PC-9 (cell line): Measurements from ENCODE around the gene ARCN1.

ENCODE experiments used
- EZH2 ChIP-seq: fragments of 200-600 bp; sonication (generic); IDR thresholded peaks from 2 replicates; pipeline ENCODE4 v1.8.0; 2017; ENCODE audit warnings: antibody characterized with exemption, low read depth
- TF ChIP-seq, protein P1 (sequence below): fragments of 200-600 bp; sonication (generic); conservative IDR thresholded peaks from 2 replicates; pipeline ENCODE4 v1.6.1; 2017; ENCODE audit warnings: mixed run types, antibody characterized with exemption, mild to moderate bottlenecking, moderate library complexity

DNA sequence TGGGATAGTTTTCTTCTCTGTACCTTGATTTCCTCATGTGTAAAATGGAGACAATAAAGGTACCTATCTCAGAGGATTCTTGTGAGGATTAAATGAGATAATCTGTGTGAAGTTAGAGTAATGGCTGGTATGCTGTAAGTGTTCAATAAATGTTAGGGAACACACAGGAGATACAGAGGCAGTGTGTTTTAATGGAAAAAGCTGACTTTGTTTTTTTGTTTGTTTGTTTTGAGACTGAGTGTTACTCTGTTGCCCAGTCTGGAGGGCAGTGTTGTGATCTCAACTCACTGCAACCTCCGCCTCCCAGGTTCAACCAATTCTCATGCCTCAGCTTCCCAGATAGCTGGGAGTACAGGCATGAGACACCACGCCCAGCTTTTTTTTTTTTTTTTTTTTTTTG, 2.5 kb upstream of the ARCN1 start:
- TF ChIP-seq, protein P1, sequence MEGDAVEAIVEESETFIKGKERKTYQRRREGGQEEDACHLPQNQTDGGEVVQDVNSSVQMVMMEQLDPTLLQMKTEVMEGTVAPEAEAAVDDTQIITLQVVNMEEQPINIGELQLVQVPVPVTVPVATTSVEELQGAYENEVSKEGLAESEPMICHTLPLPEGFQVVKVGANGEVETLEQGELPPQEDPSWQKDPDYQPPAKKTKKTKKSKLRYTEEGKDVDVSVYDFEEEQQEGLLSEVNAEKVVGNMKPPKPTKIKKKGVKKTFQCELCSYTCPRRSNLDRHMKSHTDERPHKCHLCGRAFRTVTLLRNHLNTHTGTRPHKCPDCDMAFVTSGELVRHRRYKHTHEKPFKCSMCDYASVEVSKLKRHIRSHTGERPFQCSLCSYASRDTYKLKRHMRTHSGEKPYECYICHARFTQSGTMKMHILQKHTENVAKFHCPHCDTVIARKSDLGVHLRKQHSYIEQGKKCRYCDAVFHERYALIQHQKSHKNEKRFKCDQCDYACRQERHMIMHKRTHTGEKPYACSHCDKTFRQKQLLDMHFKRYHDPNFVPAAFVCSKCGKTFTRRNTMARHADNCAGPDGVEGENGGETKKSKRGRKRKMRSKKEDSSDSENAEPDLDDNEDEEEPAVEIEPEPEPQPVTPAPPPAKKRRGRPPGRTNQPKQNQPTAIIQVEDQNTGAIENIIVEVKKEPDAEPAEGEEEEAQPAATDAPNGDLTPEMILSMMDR: no peak
- TF ChIP-seq EZH2: no peak
